CD4-positive, alpha-beta T cell treated with Interferon gamma for 1 hour (primary cell): ENCODE measurements around the gene SPN.
A peak's percentile ranks its signal among the peaks of the same experiment; 100 is the strongest.
"Not testable (repeated sequence)": the region's sequence is repeated elsewhere in the genome, so short reads cannot be mapped to it uniquely, and the experiment has no call there.

Experiments used
- DNase-seq: peaks from one replicate; pipeline ENCODE4 v3.0.0-alpha.2; 2020

The SPN gene

GRCh38 chr16:29680180-29680598 lies 17.1 kb downstream of the SPN start:
- no peak for DNase-seq

GRCh38 chr16:29683543-29684090 lies 20.6 kb downstream of the SPN start:
- DNase-seq, result no peak

DNA sequence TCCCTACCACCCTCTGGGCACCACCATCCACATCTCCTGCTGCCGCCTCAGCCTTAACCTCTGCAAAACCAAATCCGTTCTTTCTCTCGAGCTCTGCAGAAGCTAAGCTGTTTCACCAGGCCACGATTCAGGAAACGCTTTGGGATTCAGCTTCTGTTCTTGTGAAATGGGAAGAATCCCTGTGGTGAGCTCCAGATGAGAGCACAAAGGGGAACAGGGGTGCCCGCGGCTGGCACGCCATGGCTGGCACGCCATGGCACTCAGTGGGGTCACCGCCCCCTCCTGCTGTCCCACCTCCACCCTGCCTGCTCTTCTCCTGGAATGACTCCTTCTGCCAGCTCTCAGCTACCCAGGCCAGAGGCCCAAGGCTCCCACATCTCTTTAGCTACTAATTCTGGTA lies 21.6 kb downstream of the SPN start:
- no peak for DNase-seq

GRCh38 chr16:29686740-29687332 lies 23.8 kb downstream of the SPN start:
- no peak for DNase-seq

DNA sequence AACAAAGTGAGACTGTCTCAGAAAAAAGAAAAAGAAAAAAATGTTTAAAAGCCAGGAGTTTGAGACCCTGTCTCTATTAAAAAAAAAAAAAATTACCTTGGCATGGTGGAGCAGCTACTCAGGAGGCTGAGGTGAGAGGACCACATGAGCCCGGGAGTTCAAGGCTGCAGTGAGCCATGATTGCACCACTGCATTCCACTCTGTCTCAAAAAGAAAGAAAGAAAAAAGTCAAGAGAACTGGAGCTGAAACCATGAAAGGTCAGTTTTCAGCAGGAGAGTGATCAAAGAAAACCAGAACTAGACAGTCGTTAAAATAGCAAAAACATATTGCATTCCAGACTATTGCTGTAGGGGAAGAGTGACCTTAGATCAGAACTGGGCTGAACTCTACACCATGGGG lies 24.7 kb downstream of the SPN start:
- no peak for DNase-seq

- no peak for DNase-seq
These were observed 25.1 kb downstream of the SPN start for GRCh38 chr16:29688172-29688571.

DNA sequence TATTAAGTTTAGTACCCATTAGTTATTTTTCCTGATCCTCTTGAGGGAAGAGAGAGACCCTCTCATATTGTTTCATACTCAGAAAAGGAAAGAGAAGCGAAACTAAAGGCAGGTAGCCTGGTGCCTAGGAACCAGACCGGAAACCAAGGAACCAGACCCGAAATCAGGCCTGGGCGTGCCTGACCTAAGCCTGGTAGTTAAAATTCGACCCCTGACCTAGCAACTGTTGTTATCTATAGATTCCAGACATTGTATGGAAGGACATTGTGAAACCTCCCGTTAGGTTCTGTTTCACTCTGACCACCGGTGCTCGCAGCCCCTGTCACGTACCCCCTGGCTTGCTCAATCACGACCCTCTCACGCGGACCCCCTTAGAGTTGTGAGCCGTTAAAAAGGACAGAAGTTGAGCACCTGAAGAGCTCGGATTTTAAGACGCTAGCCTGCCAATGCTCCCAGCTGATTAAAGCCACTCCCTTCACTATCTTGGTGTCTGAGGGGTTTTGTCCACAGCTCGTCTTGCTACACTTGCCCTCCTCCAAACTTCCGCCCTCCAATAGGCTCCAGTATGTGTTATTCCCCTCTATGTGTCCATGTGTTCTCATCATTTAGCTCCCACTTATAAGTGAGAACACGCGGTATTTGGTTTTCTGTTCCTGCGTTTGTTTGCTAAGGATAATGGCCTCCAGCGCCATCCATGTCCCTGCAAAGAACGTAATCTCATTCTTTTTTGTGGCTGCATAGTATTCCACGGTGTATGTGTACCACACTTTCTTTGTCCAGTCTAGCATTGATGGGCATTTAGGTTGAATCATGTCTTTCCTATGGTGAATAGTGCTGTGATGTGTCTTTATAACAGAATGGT lies 26.7 kb downstream of the SPN start:
- not testable (repeated sequence) for DNase-seq

- DNase-seq, result not testable (repeated sequence)
These were observed 29.6 kb downstream of the SPN start for GRCh38 chr16:29692606-29693005.

- no peak for DNase-seq
These were observed 31.5 kb downstream of the SPN start for GRCh38 chr16:29694384-29695195.

DNA sequence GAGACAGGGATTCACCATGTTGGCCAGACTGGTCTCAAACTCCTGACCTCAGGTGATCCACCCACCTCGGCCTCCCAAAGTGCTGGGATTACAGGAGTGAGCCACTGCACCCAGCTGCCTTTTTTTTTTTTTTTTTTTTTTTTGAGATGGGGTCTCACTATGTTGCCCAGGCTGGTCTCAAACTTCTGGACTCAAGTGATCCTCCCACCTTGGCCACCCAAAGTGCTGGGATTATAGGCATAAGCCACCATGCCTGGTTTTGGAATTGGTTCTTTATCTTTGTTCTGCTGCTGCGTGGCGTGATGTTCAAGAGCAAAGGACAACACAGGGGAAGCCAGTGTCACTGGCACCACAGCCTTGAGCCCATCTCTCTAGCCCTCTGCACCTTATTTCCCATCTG lies 32.6 kb downstream of the SPN start:
- not testable (repeated sequence) for DNase-seq

DNA sequence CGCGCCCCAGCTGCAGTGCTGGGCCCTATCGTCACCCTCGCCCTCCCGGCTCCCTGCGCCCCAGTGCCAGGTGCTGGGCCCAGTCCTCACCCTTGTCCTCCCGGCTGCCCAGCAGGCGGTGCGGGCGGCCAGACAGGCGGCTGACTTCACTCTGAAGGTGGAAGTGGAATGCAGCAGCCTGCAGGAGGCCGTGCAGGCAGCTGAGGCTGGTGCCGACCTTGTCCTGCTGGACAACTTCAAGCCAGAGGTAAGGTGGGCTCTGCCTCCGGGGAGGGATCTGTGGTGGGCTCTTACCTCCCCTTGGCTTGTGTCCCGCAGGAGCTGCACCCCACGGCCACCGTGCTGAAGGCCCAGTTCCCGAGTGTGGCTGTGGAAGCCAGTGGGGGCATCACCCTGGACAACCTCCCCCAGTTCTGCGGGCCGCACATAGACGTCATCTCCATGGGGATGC lies 33.9 kb downstream of the SPN start:
- DNase-seq, result no peak

DNA sequence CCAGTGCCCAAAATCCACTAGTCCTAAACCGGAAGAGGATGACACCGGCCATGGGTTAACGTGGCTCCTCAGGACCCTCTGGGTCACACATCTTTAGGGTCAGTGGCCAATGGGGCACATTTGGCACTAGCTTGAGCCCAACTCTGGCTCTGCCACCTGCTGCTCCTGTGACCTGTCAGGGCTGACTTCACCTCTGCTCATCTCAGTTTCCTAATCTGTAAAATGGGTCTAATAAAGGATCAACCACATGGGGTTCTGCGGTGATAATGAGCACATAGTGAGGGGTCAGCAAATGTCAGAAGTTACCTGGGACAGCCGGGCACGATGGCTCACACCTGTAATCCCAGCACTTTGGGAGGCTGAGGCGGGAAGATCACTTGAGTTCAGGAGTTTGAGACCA lies 34.3 kb downstream of the SPN start:
- DNase-seq, result no peak

DNA sequence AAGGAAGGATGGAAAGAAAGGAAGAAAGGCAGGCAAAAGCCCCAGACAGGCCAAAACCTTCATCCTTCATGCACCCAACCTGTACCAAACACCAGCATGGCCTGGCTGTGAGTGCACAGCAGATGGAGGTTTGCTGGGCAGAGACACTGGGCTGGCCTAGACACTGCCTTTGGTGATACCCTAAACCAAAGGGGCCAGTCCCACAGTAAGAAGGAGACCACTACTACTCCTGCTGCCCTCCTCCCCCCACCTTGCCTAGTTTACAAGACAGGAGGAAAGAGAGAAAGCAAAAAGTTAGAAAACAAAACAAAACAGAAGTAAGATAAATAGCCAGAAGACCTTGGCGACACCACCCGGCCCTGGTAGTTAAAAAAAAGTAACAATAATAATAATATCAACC lies 35.0 kb downstream of the SPN start:
- no peak for DNase-seq

- DNase-seq, result no peak
These were observed 35.7 kb downstream of the SPN start for GRCh38 chr16:29698484-29699323.

- no peak for DNase-seq
These were observed 36.5 kb downstream of the SPN start for GRCh38 chr16:29699324-29700219.

GRCh38 chr16:29700253-29700987 lies 37.4 kb downstream of the SPN start:
- peak; percentile 75 for DNase-seq

GRCh38 chr16:29701214-29701555 lies 38.1 kb downstream of the SPN start:
- no peak for DNase-seq

- DNase-seq, result peak; percentile 41
These were observed 39.2 kb downstream of the SPN start for GRCh38 chr16:29702269-29702668.

- DNase-seq, result no peak
These were observed 42.0 kb downstream of the SPN start for GRCh38 chr16:29705030-29705429.

DNA sequence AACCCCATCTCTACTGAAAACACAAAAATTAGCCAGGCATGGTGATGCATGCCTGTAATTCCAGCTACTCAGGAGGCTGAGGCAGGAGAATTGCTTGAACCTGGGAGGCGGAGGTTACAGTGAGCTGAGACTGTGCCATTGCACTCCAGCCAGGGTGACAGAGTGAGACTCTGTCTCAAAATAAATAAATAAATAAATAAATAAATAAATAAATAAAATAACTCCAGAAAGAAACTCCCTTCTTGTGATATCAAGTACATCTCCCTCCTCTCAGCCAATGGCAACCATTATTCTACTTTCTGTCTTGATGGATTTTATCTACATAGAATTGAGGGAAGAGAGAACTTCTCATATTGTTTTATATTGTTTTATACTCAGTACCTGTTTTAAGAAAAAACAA lies 44.1 kb downstream of the SPN start:
- not testable (repeated sequence) for DNase-seq
